ENCODE data around the gene NKTR.

NKTR gene

DNA sequence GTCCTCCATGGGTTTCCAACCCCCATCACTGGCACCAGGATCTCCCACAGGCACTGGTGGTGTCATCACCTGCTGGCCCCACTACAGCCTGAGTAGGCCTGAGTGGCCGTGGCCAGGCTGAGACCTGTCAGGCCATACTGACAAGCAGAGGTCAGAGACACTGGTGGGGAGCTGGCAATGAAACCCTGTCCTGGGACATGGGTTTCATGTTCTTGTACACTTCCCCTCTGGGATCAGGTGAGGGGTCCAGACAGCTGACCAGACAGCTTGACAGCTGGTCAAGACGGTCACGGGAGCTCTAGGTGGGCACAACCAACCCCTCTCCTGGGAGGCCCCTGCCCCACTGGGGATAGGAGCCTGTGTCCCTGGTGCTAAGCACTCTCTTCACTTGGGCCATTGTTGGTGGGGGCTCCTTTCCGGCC is 66.1 kb downstream of the NKTR start:
- Mint-ChIP-seq H3K9me3 (peaks cover 0 to 1% of the 10 kb centered on the region in 2 donors), H3K36me3 (no peaks in the 10 kb centered on the region), H3K27ac (peak overlapping the region; percentile 32), H3K4me1 (peaks cover 9 to 11% of the 10 kb centered on the region in 2 donors), H3K4me3 (no peak overlapping the region), H3K27me3 (no peaks in the 10 kb centered on the region)
- ATAC-seq (replicated peaks) (no peak), DNase-seq (no peak)

DNA sequence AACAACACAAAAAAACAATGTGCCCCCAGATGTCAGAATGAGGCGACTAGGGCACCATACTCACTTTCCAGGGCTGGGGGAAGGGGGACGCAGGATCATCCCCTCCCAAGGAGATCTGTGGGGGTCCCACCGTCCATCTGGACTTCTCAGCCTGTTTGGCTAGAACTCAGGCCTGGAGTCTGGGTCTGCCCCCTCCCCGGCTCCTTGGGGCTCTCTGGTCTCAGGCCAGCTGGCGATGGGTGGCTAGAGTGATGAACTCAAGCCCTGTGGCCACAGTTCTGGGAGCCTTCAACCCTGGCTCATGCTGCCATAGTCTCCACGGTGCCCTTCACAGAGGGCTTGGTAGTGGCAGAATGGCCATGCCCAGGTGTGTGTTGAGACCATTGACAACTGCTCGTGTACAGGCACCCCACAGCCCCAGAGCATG is 66.6 kb downstream of the NKTR start:
- Mint-ChIP-seq H3K36me3 (no peaks in the 10 kb centered on the region), H3K4me1 (peaks cover 9 to 11% of the 10 kb centered on the region in 2 donors), H3K27ac (no peak overlapping the region), H3K27me3 (no peaks in the 10 kb centered on the region), H3K9me3 (peaks cover 0 to 1% of the 10 kb centered on the region in 2 donors), H3K4me3 (no peak overlapping the region)
- ATAC-seq (replicated peaks) (no peak), DNase-seq (no peak)

DNA sequence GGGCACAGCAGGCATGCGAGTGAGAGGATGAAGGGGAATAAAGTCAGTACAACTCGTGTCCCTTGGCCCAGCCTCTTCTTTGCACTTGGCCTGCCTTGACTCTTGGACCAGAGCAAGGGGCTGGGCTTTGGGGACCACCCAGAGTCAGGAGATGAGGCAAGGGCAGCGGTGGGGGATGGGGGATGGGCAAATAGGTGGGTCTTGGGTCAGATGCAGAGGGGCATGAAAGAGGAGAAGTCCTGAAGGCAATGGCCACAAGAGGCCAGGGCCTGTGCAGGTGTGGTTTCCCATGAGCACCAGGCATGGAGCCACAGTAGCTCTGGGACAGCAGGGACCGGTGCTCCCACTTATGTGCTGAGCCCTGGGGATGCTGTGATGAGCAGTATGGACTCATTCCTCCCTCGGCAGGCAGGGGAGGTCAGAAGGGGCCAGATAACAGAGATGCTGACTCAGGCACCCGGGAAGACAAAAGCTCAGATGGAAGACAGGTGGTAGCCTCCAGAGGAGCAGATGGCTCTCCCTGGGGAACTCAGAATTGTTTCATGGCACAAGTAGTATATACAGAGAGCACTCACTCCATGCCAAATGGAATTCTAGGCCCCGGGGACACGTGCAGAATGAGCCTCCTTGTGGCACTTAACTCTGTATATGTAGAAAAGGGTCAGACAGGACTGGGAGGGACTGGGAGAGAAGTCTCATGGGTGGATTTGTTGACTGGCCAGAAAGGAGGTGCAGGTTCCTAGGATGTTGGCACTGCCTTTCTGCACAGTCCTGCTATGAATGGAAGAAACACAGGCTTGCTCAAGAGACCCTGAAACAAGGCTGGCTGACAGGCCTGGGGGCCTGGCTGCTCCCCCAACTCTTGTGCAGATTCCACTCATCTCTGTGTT is 67.3 kb downstream of the NKTR start:
- Mint-ChIP-seq H3K9me3 (peaks cover 0 to 1% of the 10 kb centered on the region in 2 donors), H3K4me1 (peaks cover 8 to 11% of the 10 kb centered on the region in 2 donors), H3K4me3 (no peak overlapping the region), H3K27ac (no peak overlapping the region), H3K27me3 (no peaks in the 10 kb centered on the region), H3K36me3 (no peaks in the 10 kb centered on the region)
- ATAC-seq (replicated peaks) = no peak
- DNase-seq = no peak

DNA sequence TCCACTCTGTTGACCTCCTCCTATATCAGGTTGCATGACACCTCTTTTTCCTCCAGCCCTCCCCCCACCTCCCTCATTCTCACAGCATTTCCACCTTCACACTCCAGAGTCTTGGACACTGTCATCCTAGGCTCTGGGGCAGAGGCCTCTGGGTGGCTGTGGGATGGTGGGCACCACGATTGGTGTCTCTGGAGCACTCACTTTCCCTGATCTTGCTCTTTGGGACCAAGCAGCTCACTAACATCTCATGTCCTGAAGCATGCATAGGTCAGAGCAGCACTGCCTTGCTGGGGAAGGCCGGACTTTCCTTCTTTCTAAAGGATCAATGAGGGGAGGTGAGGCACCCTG is 67.9 kb downstream of the NKTR start:
- H3K4me1 Mint-ChIP-seq = peaks cover 8% of the 10 kb centered on the region in 2 donors
- no peaks in the 10 kb centered on the region for H3K36me3 Mint-ChIP-seq
- no peak overlapping the region for H3K27ac Mint-ChIP-seq
- no peak for DNase-seq
- ATAC-seq (replicated peaks) = no peak
- no peaks in the 10 kb centered on the region for H3K27me3 Mint-ChIP-seq
- H3K9me3 Mint-ChIP-seq = peaks cover 0 to 1% of the 10 kb centered on the region in 2 donors
- no peak overlapping the region for H3K4me3 Mint-ChIP-seq

DNA sequence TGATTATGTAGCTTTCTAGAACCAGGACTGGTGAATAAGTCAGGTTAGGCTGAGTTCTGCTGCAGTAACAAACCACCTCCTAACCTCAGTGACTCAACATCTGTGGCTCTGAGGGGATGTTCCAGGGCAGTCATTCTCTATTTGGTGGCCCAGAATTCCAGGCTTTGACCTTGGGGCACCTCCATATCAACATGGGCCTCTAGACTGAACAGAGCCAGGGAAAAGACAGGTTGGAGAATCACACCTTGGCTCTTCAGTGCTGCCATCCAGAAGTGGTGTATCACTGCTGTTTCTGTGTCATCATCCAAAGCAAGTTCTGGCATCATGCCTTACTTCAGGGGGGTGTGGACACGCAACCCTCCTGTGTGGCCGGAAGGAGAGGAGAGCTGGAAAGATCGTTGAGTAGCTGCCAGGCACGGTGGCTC is 68.3 kb downstream of the NKTR start:
- peaks cover 4% of the 10 kb centered on the region in 2 donors for H3K4me1 Mint-ChIP-seq
- ATAC-seq (replicated peaks) = no peak
- no peaks in the 10 kb centered on the region for H3K36me3 Mint-ChIP-seq
- DNase-seq = no peak
- H3K9me3 Mint-ChIP-seq = peaks cover 0 to 1% of the 10 kb centered on the region in 2 donors
- no peak overlapping the region for H3K4me3 Mint-ChIP-seq
- H3K27ac Mint-ChIP-seq = no peak overlapping the region
- no peaks in the 10 kb centered on the region for H3K27me3 Mint-ChIP-seq

DNA sequence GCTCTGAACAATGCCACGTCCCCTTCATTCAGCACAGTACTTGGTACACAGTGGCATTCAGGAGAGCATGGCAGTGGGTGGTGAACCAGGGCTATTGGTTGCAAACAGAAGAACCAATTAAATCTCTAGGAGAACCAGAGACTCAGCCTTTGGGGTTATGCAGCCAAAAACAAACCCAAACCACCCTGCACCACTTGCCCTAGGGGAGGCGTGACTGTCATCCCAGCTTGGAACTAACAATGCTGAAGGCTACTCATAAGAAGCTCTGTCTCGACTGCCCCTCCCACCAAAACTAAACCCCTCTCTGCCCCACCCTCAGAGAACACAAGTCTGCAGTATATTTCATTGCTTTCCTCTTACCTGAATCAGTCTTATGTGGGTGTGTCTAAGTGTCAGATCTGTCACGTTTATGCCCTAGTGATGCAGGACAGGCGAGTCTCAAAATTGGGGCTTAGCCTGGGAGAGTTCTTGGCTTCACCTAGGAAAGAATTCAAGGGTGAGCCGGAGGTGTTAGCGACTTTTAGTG is 69.6 kb downstream of the NKTR start:
- ATAC-seq (replicated peaks) = no peak
- Mint-ChIP-seq H3K36me3 (no peaks in the 10 kb centered on the region), H3K27me3 (no peaks in the 10 kb centered on the region), H3K4me3 (no peak overlapping the region), H3K27ac (no peak overlapping the region), H3K4me1 (no peaks in the 10 kb centered on the region), H3K9me3 (peaks cover 0 to 1% of the 10 kb centered on the region in 2 donors)
- no peak for DNase-seq

DNA sequence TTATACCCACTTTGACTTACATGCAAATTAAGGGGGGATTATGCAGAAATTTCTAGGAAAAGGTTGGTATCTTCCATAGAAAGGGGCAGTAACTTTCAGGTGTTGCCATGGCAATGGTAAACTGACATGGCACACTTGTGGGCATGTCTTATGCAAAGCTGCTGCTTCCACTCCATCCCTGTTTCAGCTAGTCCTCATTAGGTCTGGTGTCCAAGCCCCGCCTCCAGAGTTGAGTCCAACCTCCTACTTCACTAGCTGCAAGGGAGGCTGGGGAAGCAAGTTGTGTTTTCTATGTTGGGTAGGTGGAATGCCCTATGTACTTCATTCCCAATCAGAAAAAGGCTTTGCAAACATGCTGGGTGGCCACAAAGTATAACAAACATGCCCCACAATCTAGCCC is 70.2 kb downstream of the NKTR start:
- Mint-ChIP-seq H3K27me3 (no peaks in the 10 kb centered on the region), H3K27ac (no peak overlapping the region), H3K36me3 (no peaks in the 10 kb centered on the region), H3K4me1 (no peaks in the 10 kb centered on the region), H3K4me3 (no peak overlapping the region), H3K9me3 (peaks cover 0 to 1% of the 10 kb centered on the region in 2 donors)
- ATAC-seq (replicated peaks) (no peak), DNase-seq (no peak)

DNA sequence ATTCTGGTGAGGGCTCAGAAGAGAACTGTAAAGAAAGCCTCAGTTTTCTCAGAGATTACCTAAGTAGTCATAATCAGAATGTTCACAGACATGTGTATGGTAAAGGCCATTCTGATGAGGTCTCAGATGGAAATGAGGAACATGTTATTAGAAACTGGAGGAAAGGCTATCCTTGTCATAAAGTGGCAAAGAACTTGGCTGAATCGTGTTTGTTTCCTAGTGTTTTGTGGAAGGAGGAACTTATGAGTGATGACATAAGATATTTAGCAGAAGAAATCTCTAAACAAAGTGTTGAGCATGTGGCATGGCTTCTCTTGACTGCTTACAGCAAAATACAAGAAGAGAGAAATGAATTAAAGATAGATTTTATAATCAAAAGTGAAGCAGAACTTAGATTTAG is 72.0 kb downstream of the NKTR start:
- no peaks in the 10 kb centered on the region for H3K4me1 Mint-ChIP-seq
- DNase-seq = no peak
- H3K27ac Mint-ChIP-seq = no peak overlapping the region

DNA sequence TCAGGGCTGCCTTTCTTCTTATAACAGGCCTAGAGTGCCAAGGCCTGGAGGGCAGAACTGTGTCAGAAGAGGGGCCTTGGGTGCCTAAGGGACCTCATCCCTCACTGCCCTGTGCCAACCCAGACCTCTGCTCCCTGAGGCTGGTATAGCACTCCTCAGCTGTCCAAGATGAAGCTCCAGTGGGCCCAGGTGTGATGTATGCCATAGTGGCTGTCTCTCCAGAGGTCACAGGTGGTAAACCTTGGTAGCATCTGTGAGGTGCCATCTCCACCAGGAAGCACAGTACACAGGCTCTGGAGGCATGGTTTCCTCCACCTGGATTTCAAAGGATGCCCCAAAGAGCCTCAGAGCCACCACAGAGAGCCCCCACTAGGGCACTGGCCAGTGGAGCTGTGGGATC is 72.6 kb downstream of the NKTR start:
- Mint-ChIP-seq H3K4me1 (no peaks in the 10 kb centered on the region), H3K27ac (no peak overlapping the region), H3K4me3 (no peak overlapping the region), H3K9me3 (peaks cover 7 to 13% of the 10 kb centered on the region in 2 donors), H3K36me3 (peaks cover 0 to 5% of the 10 kb centered on the region in 2 donors), H3K27me3 (peaks cover 0 to 8% of the 10 kb centered on the region in 2 donors)
- DNase-seq (no peak), ATAC-seq (replicated peaks) (no peak)

More for the DNA sequence above, 72.0 kb downstream of the NKTR start:
- ATAC-seq (replicated peaks) = peak in 1 of 2 donors; percentile 43
- Mint-ChIP-seq H3K36me3 (no peaks in the 10 kb centered on the region), H3K9me3 (peaks cover 4 to 8% of the 10 kb centered on the region in 2 donors), H3K4me3 (no peak overlapping the region), H3K27me3 (peaks cover 0 to 8% of the 10 kb centered on the region in 2 donors)

DNA sequence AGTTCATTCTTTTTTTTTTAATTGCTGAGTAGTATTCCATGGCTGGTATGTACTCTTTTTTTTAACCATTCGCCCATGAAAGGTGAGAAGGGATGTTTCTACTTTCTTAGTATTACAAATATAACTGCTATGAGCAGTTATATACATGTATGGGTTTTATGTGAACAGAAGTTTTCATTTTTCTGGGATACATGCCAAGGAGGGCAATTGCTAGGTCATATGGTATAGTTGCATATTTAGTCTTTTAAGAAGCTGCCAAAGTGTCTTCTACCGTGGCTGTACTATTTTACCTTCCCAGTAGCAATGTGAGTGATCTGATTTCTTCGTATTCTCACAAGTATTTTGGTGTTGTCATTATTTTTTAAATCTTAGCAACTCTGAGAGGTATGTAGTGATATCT is 73.7 kb downstream of the NKTR start:
- H3K27ac Mint-ChIP-seq = no peak overlapping the region
- ATAC-seq (replicated peaks) (no peak), DNase-seq (no peak)
- H3K4me3 Mint-ChIP-seq = no peak overlapping the region
- peaks cover 0 to 12% of the 10 kb centered on the region in 2 donors for H3K27me3 Mint-ChIP-seq
- H3K9me3 Mint-ChIP-seq = peaks cover 11 to 14% of the 10 kb centered on the region in 2 donors
- peaks cover 2 to 9% of the 10 kb centered on the region in 2 donors for H3K36me3 Mint-ChIP-seq
- H3K4me1 Mint-ChIP-seq = no peaks in the 10 kb centered on the region

DNA sequence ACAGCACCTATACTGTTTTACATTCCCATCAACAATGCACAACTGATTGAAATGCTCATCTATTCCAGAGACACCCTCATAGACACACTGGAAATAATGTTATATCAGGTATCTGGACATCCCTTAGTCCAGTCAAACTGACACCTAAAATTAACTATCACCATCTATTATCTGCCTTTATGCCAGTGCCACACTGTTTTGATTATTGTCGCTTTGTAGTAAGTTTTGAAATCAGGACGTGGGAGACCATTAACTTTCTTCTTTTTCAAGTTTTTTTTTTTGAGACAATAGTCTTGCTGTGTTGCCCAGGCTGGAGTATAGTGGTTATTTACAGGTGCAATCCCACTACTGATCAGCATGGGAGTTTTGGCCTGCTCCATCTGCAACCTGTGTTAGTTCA is 75.4 kb downstream of the NKTR start:
- H3K9me3 Mint-ChIP-seq = peaks cover 11 to 14% of the 10 kb centered on the region in 2 donors
- peaks cover 2 to 9% of the 10 kb centered on the region in 2 donors for H3K36me3 Mint-ChIP-seq
- H3K27me3 Mint-ChIP-seq = peaks cover 0 to 22% of the 10 kb centered on the region in 2 donors
- DNase-seq (no peak), ATAC-seq (replicated peaks) (no peak)
- H3K27ac Mint-ChIP-seq = no peak overlapping the region
- no peak overlapping the region for H3K4me3 Mint-ChIP-seq
- no peaks in the 10 kb centered on the region for H3K4me1 Mint-ChIP-seq

DNA sequence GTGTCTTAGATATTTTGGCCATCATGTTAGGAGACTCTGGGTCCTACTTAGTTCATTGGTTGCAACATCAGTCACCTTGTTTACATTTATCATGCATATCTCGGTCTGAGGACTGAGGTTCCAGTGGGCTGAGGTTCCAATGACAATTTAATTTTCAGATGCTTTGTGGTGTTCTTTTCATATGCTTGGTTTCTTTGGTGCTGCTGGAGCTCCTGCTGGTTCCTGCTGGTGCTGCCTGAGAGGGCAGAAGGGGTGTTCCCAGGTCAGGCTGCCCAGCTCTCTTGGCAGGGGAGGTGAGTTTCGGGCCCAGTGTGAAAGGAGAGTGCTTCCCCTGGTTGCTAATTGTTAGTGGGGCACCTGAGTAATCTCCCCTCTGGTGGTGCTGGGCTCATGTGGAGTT is 78.0 kb downstream of the NKTR start:
- peaks cover 11 to 14% of the 10 kb centered on the region in 2 donors for H3K9me3 Mint-ChIP-seq
- H3K36me3 Mint-ChIP-seq = peaks cover 2 to 9% of the 10 kb centered on the region in 2 donors
- no peak overlapping the region for H3K27ac Mint-ChIP-seq
- H3K4me1 Mint-ChIP-seq = no peaks in the 10 kb centered on the region
- no peak for DNase-seq
- no peak overlapping the region for H3K4me3 Mint-ChIP-seq
- ATAC-seq (replicated peaks) = no peak
- H3K27me3 Mint-ChIP-seq = peaks cover 6 to 38% of the 10 kb centered on the region in 2 donors

DNA sequence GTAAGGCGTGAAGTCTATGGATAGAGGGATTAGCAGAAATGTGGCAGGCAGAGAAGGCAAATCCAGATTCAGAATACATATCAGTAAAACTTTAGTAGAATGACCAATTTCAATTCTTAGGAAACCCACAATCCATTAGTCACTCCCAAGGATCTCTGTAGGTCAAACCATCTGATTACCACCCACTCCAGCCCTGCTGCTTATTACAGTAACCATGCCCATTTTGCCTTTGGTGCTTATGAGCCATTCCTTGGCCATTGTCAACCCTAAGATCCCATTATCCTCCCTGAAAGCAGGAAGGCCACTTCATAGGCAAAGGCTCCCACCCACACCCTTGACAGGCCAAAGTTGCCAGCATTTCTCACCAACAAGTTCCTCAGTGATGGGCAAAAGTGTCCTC is 79.8 kb downstream of the NKTR start:
- H3K4me1 Mint-ChIP-seq = no peaks in the 10 kb centered on the region
- ATAC-seq (replicated peaks) (no peak), DNase-seq (no peak)
- H3K36me3 Mint-ChIP-seq = peaks cover 2 to 9% of the 10 kb centered on the region in 2 donors
- peaks cover 6 to 42% of the 10 kb centered on the region in 2 donors for H3K27me3 Mint-ChIP-seq
- H3K27ac Mint-ChIP-seq = no peak overlapping the region
- H3K4me3 Mint-ChIP-seq = no peak overlapping the region
- H3K9me3 Mint-ChIP-seq = peaks cover 11 to 14% of the 10 kb centered on the region in 2 donors

DNA sequence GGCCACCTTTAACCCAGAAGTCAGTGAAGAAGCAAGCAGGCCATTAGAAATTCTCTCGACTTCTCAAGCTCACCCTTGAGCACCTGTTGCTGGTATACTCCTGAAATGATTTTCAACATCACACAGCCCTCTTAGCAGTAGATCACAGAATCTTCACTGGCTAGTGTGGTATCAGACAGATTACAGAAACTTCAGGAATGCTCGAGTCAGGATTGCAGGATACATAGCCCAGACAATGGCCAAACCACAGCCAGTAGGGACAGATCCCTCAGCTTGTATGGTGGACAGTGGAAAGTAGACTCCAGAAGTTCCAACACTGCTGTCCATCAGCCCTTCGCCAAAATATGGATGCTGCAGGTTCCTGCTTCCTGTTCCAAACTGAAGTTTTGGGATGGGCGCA is 80.3 kb downstream of the NKTR start:
- Mint-ChIP-seq H3K4me1 (peaks cover under 1 to 3% of the 10 kb centered on the region in 2 donors), H3K9me3 (peaks cover 11 to 14% of the 10 kb centered on the region in 2 donors), H3K27me3 (peaks cover 8 to 46% of the 10 kb centered on the region in 2 donors), H3K36me3 (peaks cover 2 to 9% of the 10 kb centered on the region in 2 donors), H3K4me3 (no peak overlapping the region), H3K27ac (no peak overlapping the region)
- DNase-seq (no peak), ATAC-seq (replicated peaks) (no peak)

Data from stimulated activated naive B cell treated with anti-CD40 and anti-IgM and Interleukin-4, amounts not matched to agents 10 μg/mL and 1 μg/mL and 100 μg/mL, for 72 hours (primary cell).